Erythroblast (primary cell): ENCODE measurements around the gene GATD1.

Experiments
- DNase-seq, 2 experiments: peaks; one replicate each; lab custom pipeline; 2025; lab: John Stamatoyannopoulos, UW
- GATA1 ChIP-seq: IDR thresholded peaks from 2 replicates; pipeline ENCODE4 v1.6.1; 2011; ENCODE audit warnings: low read depth, mild to moderate bottlenecking, control low read depth, low read length, moderate library complexity
- POLR2A ChIP-seq: IDR thresholded peaks from 2 replicates; pipeline ENCODE4 v1.6.1; 2011; ENCODE audit warnings: mild to moderate bottlenecking, low read length

Gene GATD1

DNA sequence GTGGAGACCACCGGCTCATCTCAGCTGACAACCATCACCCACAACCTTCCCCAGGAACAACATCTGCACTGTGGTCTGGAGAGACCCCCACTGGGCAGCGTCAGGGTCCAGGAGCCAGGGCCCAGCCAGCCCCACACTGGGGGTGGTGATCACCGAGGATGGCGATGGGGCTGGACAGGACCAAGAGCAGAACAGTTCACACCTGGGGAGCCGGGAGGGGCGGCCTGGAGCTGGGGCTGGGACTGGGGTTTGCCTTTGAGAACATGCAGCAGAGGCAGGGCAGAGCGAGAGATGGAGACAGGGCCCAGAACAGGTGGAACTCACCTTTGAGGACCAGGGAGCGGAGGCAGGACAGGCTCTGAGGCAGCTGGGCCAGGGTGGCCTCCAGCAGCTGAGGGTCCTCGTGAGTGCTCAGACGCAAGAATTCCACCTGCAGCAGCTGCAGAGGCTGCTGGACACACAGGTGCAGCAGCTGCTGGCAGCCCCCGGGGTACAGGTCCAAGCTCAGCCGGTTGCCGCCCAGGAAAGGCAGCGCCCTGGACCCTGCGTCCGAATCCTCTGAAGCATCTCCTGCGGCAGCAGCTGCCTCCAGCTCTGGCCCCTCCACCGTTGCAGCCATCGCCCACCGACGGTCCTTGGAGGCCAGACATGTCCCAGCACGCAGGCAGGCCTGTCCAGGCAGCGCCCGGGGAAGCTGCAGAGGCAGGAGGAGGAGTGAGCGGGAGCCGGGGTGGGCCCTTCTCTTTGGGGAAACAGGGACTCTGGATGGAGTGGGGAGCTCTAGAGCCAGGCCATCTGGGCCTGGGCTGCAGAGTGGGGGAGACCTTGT lies 26.7 kb upstream of the GATD1 start:
- DNase-seq, result no peak
- no peak for TF ChIP-seq GATA1
- no peak for TF ChIP-seq POLR2A

DNA sequence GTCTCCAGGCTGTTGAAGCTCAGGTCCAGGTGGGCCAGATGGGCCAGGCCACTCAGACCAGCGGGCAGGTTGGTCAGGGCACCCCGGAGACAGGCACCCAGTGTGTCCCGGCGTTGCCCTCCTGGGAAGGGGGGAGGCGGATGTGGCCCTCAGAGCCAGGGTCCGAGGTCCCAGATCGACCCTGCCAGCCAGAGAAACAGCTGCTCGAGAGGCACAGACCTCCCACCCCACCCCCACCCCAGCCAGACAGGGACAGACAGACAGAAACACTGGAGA lies 26.1 kb upstream of the GATD1 start:
- no peak for TF ChIP-seq GATA1
- DNase-seq, result no peak

DNA sequence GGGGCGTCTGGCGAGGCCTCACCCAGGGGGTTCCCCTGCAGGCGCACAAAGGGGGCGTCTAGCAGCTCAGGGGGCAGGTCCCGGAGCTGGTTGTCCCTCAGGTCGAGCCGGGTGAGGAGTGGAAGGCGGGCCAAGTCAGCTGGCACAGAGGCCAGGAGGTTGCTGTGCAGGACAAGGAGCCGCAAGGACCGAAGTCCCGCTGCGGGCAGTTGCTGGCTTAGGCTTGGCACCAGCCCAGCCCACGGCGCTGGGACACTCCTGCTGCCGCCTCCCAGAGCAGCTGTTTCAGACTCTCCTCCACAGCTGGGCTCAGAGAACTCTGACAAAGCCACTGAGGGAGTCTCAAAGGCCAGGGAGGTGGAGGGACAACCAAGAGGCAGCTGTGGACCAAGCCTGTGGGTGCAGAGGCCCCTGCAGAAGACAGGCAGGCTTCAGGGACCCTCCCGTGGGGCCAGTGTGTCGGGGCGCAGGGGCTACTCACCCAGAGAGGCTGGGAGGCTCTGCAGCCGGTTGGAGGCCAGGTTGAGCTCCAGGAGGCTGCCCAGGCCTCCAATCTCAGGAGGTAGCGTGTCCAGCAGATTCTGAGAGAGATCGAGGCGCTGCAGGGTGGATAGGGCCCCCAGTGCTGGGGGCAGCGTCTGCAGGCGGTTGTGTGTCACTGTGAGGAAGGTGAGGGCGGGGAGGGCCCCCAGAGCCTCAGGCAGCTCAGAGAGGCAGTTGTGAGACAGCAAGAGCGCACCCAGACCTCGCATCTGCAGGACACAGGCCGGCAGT lies 25.6 kb upstream of the GATD1 start:
- TF ChIP-seq GATA1 (no peak), POLR2A (no peak)

DNA sequence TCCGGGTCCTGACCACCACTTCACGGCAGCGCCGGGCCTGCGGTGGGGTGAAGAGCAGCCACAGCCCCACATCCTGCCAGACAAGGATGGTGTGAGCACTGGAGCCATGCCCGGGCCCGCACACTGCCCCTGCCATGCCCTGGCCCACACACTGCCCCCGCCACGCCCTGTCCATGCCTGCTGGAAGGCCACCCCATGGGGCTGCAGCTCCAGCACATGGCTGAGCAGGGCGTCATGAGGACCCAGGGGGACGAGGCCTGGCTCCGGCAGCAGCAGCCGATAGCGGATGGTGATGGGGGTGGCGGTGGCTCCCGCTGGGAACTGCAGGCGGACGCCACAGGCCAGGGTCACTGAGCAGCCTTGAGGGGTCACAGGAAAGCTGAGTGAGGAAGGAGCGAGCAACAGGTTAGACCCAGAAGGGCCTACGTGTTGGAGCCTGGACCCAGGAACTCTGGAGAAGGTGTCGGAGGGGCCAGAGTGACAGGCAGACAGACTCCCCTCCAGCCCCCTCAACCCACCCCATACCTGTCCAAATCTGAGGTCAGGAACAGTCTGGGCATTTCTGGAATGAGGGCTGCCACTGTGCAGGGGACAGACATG lies 24.8 kb upstream of the GATD1 start:
- TF ChIP-seq GATA1, result no peak
- TF ChIP-seq POLR2A, result no peak
- no peak for DNase-seq

More for the DNA sequence above, 25.6 kb upstream of the GATD1 start:
- DNase-seq, result no peak

DNA sequence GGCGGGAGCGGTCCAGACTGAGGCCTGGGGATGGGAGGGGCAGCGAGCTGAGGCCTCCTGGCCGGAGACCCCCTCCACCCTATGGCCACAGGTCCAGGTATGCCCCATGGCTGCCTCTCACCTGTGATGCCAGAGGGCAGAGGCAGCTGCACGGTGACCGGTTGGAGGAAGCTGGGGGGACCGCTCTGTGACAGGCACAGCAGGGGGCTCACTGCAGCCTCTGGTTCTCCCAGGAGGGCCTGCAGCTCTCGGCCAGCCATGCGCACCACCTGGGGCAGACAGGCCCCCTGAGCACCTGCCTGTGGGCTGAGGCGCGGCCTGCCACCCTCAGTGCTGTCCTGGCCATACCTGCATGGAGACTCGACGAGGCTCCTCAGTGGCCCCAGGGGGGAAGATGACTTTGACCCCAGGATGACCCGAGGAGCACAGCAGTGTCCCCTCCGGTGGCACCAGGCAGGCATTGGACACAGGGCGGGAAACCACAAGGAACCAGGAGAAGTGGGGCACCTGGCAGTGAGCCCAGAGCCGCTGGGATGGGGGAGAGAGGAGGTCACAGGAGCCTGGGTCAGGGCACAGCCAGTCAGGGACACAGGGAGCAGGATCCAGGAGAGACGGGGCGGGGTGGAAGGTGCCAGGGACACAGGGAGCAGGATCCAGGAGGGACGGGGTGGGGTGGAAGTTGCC lies 24.0 kb upstream of the GATD1 start:
- TF ChIP-seq POLR2A, result no peak
- TF ChIP-seq GATA1, result no peak
- DNase-seq, result no peak

DNA sequence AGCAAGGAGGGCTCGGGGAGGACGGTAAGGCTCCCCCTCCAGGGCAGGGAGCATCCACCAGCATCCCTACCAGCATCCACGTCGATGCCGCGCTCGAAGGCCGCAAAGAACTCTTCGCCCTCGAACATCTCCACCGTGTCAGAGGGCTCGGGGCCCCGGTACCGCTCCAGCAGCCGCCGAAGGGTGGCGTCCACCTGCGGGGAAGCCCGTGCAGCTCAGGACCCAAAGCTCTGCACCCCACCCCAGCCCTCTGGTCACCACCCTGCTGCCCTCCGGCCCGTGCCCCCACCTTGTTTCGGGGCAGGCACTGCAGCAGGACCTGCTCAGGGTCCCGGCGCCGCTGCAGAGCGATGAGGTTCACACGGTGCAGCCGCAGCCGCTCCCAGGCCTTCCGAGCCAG lies 23.2 kb upstream of the GATD1 start:
- DNase-seq, result no peak
- TF ChIP-seq POLR2A (no peak), GATA1 (no peak)

DNA sequence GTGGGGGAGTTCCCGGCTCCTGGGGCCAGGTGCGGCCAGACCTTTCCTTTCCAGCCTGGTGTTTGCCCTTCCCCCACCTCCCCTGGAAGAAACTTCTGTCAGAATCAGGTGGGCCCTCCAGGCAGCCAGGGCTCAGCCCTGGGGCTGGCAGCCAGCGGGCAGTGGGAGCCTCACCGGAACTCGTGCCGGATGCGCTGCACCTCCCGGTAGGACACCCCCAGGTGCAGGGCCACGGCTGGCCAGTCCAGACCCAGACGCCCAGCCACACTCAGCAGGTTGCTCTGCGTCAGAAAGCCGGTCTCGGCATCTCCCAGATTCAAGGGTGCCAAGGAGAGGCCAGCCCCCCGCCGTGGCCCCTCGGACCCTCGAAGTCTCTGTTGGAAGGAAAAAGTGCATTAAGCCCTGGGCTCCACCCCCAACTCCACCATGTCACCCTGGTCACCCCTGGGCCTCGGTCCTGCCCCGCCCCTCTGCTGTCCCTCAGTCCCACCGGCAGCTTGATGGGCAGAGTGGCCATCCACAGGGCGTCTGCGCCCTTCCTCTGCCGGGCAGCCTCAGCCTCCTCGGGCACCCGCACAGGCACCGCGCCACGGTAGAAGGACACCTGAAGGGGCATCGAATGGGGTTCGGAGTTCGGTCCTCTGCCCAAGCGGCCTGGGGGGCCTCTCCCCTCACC lies 22.5 kb upstream of the GATD1 start:
- TF ChIP-seq POLR2A (no peak), GATA1 (no peak)
- DNase-seq, result no peak

DNA sequence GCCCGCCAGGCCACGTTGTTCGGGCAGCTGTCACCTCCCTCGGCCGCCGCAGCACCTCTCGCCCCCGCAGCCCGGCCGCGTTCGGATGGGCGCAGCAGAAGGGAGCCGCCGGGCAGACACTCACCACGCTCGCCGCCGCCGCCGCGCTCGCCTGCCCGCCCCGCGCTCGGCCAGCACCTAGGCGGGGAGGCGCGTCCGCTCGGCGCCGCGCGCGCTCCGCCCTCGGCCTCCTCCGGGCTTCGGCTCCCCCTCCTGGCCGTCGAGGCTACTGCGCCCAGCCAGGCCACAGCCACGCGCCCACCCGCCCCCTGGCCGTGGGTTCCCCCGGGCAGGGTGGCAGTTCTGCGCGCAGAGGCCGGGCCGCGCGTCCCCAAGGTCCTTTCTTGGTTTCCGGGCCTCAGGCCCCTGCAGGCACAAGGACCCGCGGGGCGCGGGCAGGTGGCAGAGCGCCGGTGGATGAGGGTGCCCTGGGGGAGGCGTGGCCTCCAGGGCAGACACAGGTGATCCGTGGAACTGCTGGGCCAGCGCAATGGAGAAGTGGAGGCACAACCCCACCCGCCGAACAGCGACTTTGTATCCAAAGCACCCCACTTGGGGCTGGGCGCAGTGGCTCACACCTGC lies 20.9 kb upstream of the GATD1 start, which contains the start of gene SLC25A22:
Gene SLC25A22, minus strand, starts transcription at position 189 of the 621 bp plus-strand sequence. CDS start 3,275 bp downstream, outside the sequence.
- peak; percentile 33 for TF ChIP-seq POLR2A
- no peak for TF ChIP-seq GATA1
- peak; percentile 86 to 93 for DNase-seq

DNA sequence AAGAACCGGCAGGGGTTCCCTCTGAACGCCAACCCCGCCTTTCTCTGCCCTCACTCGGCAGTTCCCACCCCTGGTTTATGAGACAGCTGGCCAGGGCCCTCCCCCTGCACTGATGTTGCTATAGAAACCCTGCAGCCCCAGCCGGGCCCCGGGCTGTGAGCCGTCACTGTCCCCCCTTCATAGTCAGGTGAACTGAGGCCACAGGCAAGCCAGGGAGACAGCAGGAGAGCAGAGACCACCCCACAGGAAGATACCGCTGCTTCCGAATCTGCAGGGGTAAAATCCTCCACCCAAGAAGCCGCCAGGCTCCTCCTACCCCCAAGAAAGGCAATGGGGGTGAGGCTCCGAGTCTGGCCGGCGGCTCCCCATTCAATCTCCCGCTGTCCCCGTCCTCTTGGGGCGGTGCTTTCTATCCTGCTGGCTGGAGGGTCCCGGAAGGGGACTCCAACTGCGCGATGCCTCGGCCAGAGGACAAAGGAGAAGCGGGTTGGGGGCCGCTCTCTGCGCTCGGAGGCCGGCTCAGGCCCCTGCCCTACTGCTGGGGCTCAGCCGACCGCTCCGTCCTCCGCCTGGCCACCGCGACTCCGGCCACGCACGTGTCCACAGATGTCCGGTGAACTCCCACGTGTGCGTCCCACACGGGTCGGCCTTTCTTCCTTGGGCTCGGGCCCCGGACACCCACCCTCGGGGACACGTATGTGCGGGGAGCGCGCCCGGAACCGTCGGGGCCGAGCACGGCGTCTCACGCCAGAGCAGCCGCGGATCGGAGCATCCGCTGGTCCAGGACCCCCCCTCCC lies 20.2 kb upstream of the GATD1 start:
- TF ChIP-seq GATA1, result no peak
- peak; percentile 29 for TF ChIP-seq POLR2A
- peak; percentile 78 to 80 for DNase-seq

DNA sequence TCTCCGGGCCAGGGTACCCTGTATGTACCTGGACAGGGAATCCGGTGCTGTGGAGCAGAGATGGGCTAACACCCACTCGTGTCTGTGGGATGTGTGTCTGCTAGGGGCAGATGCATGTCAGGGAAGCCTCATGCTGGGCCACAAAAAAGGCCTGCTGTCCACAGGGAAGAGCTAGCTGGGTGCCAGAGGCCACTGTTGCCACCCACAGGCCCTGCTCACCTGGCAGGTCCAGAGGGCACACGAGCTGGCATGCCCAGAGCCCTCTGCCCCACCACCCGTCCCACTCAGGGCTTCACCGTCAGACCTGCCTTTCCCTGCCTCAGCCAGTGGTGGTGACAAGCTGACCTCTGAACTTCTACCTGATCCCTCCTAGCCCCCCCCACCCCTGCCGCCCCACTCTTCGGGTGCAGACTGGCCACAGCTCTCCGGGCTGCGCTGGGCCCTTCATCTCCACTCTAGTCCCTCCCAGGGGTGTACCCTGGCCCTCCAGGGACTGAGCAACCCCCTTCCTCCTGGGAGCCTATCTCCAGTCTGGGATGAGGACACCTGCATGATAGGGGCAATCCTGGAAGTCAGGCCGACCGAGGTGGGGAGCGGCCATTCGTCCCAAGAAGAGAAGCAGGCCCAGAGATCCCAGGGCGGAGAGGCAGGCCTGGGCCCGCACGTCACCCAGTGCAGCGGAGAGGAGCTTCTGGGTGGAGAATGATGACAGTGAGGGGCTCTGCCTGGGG lies 19.4 kb upstream of the GATD1 start:
- no peak for DNase-seq
- TF ChIP-seq GATA1 (no peak), POLR2A (no peak)
